Measurements from ENCODE around the gene ENPP7.
"Not testable (repeated sequence)": the region's sequence is repeated elsewhere in the genome, so short reads cannot be mapped to it uniquely, and the experiment has no call there.

ENPP7 gene

DNA sequence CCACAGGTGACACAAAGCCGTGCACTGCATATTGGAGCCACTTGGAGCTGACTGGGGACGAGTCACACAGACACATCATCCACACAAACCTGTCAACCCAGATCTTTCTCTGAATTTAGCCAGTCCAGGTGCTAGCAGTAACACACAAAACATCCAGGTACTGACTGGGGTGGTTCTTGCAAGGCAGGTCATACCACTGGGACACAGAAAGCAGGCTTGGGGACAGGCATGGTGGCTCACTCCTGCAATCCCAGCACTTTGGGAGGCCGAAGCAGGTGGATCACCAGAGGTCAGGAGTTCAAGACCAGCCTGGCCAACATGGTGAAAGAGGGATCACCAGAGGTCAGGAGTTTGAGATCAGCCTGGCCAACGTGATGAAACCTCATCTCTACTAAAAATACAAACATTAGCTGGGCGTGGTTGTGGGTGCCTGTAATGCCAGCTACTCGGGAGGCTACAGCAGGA, 14.9 kb downstream of the ENPP7 start:
- H3K4me1 ChIP-seq (ENCODE audit: control insufficient read depth, insufficient read depth, low read length), result peaks cover 16% of the 10 kb centered on the region
- H3K9me3 ChIP-seq (ENCODE audit: control insufficient read depth, insufficient read depth, low read depth, low read length), result no peaks in the 10 kb centered on the region
- H3K27ac ChIP-seq (ENCODE audit: low read depth, low read length), result no peak overlapping the region
- H3K9ac ChIP-seq (ENCODE audit: low read length), result no peak overlapping the region
- H3K4me3 ChIP-seq (ENCODE audit: low read depth, low read length), result no peak overlapping the region
- no peaks in the 10 kb centered on the region for H3K36me3 ChIP-seq (ENCODE audit: control insufficient read depth, insufficient read depth, low read length)
- peaks cover 82% of the 10 kb centered on the region for H3K27me3 ChIP-seq (ENCODE audit: control insufficient read depth, insufficient read depth, low read length)

DNA sequence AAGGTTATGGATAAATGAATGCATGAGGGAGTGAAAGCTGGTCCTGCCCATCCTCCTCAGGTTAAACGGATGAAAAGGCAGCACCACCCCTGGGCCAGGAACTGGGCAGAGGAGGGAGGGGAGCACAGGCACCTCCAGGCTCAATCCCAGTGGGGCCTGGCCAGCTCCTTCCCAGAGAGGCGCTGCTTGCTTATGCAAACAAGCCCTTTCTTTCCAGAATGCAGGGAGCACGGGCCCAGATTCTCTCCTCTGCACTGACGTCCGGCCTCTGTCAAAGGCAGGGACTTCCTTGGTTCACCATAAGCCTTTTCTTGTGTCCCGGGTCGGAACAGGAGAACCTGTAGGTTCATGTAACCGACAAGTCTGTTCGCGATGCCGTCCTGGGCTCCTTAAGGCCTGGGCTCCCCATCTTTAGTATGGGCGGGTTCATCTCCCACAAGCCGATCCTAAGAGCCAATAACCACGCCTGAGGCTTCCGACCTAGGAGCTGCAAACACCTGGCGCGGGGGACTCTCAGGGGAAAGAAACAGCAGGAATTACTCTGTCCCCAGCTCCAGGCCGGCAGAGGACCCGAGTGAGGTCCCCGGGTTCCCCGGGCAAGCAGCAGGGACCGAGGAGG, 16.3 kb downstream of the ENPP7 start:
- Histone ChIP-seq H3K4me1 (ENCODE audit: control insufficient read depth, insufficient read depth, low read length) (peaks cover 16% of the 10 kb centered on the region), H3K36me3 (ENCODE audit: control insufficient read depth, insufficient read depth, low read length) (no peaks in the 10 kb centered on the region), H3K9me3 (ENCODE audit: control insufficient read depth, insufficient read depth, low read depth, low read length) (no peaks in the 10 kb centered on the region), H3K4me3 (ENCODE audit: low read depth, low read length) (peak overlapping the region; percentile 48), H3K9ac (ENCODE audit: low read length) (no peak overlapping the region), H3K27me3 (ENCODE audit: control insufficient read depth, insufficient read depth, low read length) (peaks cover 80% of the 10 kb centered on the region), H3K27ac (ENCODE audit: low read depth, low read length) (no peak overlapping the region)

DNA sequence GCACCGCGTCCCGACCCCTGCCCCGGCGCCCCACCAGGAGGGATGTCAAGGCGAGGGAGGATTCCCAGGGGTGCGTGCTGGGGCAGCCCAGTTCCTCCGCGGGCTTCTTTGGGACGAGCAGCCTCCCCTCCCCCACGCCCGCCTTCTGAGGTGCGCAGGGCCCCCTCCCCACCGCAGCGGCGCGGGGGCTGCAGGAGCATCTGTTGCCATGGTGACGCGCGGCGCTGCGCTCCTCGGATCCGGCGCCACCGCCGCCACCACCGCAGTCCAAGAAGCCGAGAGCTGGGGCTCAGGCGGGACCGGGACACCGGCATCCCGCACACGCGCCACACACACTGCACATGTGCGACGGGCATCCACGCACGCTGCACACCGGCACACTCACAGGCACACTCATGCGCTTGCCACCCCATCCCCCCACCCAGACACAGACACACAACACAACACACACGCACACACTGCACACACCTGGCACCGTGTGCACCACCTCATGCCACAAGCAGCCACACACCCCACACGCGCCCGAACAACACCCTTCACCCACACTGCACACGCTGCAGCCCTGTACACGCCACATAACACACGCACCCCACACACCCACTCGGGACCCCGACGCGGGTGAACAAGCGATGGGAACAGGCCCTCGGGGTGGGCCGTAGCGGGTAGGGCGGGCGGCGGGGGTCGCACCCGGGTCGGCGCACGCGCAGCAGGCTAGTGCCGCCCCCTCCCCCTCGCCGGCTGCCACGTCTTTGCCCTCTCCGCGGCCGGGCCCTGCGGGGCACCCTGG, 17.0 kb downstream of the ENPP7 start:
- Histone ChIP-seq H3K9ac (ENCODE audit: low read length) (no peak overlapping the region), H3K27me3 (ENCODE audit: control insufficient read depth, insufficient read depth, low read length) (peaks cover 73% of the 10 kb centered on the region), H3K9me3 (ENCODE audit: control insufficient read depth, insufficient read depth, low read depth, low read length) (no peaks in the 10 kb centered on the region), H3K4me3 (ENCODE audit: low read depth, low read length) (peak overlapping the region; percentile 48), H3K4me1 (ENCODE audit: control insufficient read depth, insufficient read depth, low read length) (peaks cover 13% of the 10 kb centered on the region), H3K36me3 (ENCODE audit: control insufficient read depth, insufficient read depth, low read length) (no peaks in the 10 kb centered on the region), H3K27ac (ENCODE audit: low read depth, low read length) (no peak overlapping the region)

DNA sequence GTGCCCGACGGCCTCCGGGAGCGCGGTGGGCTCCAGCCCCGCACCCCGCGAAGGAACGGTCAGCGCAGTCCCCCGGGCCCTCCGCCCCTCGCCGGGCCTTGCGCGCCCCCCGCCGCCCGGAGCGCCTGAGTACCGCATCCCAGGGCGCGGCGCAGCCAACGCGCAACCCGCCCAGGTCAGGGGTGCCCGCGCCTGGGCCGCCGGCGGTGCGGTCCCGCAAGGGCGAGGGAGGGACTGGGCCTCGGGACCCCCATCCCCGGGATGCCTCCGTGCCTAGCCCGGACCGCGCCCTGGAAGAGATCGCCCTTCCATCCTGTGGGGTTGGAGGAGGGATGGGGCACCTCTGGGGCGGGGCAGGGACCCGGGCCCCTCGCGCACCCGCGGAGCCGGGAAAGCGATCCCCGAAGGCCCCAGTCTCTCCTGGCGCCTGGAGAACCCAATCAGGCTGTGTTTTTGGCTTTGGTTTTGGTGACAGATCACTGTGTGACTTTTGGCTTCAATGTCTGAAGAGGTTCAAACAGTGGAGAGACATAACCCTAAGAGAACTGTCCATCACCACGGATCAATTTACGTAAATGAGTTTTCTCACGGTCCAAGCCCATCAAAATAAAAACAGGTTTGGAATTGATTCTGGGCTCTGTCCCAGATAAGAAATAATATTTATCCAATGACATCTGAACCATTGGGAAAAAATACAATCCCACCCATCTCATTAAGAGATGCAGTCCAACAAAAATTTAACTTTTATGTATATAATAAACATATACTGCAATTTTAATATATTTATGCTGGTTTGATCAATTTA, 17.8 kb downstream of the ENPP7 start:
- peak overlapping the region; percentile 48 for H3K4me3 ChIP-seq (ENCODE audit: low read depth, low read length)
- H3K27me3 ChIP-seq (ENCODE audit: control insufficient read depth, insufficient read depth, low read length), result peaks cover 65% of the 10 kb centered on the region
- no peak overlapping the region for H3K9ac ChIP-seq (ENCODE audit: low read length)

DNA sequence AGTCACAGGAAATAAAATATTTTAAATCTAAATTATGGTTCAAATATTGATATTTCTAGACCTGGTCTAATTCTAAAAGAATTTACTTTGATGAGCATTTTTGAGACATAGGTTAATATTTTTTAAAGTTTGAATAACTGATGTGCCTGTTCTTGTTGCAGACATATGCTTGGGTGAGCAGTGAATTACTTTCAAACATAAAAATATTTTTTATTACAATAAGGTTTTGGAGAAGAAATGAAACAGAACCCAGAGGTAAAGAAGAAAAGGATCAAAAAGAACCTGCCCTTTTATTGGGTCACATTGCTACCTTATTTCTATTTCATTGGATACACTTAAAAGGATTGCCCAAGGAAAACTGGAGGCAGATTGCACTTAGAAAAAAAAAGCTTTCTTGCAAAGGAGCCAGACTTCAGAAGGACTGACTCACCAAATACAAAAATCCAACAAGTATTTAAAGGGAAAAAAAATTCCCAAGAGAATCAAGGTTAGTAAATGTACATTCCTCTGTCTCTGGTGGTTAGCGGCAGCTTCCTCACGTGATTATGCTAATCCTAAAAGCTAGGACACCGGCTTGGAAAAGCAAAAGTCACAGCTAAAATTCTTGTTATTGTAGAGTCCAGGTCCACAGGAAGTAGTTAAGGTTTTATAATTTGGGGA, 18.5 kb downstream of the ENPP7 start:
- H3K27me3 ChIP-seq (ENCODE audit: control insufficient read depth, insufficient read depth, low read length), result peaks cover 59% of the 10 kb centered on the region
- H3K4me3 ChIP-seq (ENCODE audit: low read depth, low read length), result no peak overlapping the region
- no peak overlapping the region for H3K27ac ChIP-seq (ENCODE audit: low read depth, low read length)
- no peak overlapping the region for H3K9ac ChIP-seq (ENCODE audit: low read length)
- peaks cover 13% of the 10 kb centered on the region for H3K4me1 ChIP-seq (ENCODE audit: control insufficient read depth, insufficient read depth, low read length)
- no peaks in the 10 kb centered on the region for H3K9me3 ChIP-seq (ENCODE audit: control insufficient read depth, insufficient read depth, low read depth, low read length)
- H3K36me3 ChIP-seq (ENCODE audit: control insufficient read depth, insufficient read depth, low read length), result no peaks in the 10 kb centered on the region

More for the DNA sequence above, 17.8 kb downstream of the ENPP7 start:
- peaks cover 13% of the 10 kb centered on the region for H3K4me1 ChIP-seq (ENCODE audit: control insufficient read depth, insufficient read depth, low read length)
- H3K9me3 ChIP-seq (ENCODE audit: control insufficient read depth, insufficient read depth, low read depth, low read length), result no peaks in the 10 kb centered on the region
- H3K36me3 ChIP-seq (ENCODE audit: control insufficient read depth, insufficient read depth, low read length), result no peaks in the 10 kb centered on the region
- no peak overlapping the region for H3K27ac ChIP-seq (ENCODE audit: low read depth, low read length)

DNA sequence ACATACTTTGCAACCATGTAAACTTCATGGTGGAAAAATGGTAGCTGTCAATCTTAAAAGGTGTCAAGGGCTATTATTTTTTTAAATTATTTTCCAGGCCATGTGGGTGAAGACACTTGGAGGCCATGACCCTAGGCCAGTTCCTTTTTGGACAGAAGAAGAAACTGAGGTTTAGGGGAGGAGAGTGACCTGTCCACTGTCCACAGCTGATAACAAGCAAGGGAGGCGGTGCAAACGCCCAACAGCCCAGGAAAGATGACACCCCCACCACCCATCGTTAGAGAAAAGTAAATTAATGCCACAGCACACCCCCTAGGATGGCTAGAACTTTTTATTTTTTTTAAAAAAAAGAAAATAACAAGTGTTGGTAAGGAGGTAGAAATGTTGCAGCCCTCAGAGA, 19.2 kb downstream of the ENPP7 start:
- H3K9me3 ChIP-seq (ENCODE audit: control insufficient read depth, insufficient read depth, low read depth, low read length), result no peaks in the 10 kb centered on the region
- no peak overlapping the region for H3K4me3 ChIP-seq (ENCODE audit: low read depth, low read length)
- H3K9ac ChIP-seq (ENCODE audit: low read length), result no peak overlapping the region
- peaks cover 13% of the 10 kb centered on the region for H3K4me1 ChIP-seq (ENCODE audit: control insufficient read depth, insufficient read depth, low read length)
- H3K27ac ChIP-seq (ENCODE audit: low read depth, low read length), result no peak overlapping the region
- peaks cover 59% of the 10 kb centered on the region for H3K27me3 ChIP-seq (ENCODE audit: control insufficient read depth, insufficient read depth, low read length)
- H3K36me3 ChIP-seq (ENCODE audit: control insufficient read depth, insufficient read depth, low read length), result no peaks in the 10 kb centered on the region

DNA sequence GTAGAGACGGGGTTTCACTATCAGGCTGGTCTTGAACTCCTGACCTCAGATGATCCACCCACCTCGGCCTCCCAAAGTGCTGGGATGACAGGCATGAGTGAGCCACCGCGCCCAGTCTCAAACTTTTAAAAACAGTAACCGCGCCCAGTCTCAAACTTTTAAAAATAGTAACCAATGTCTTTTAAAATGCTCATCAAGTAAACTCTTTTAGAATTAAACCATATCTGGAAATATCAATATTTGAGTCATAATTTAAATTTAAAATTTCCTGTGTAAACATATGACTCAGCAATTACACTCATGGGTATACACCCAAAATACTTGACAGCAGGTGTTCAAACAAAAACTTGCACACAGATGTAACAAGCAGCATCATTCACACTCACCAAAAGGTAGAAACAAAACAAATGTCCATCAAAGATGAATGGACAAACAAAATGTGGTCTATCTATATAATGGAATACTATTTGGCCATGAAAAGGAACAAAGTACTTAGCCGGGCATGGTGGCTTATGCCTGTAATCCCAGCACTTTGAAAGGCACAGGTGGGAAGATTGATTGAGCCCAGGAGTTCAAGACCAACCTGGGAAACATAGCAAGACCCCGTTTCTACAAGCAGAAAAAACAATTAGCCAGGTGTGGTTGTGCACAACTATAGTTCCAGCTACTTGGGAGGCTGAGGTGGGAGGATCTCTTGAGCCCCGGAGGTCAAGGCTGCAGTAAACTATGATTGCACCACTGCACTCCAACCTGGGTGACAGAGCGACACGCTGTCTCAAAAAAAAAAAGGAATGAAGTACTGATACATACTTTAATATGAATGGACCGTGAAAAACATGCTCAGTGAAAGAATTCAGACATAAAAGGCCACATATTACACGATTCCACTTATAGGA, 20.2 kb downstream of the ENPP7 start:
- Histone ChIP-seq H3K27me3 (ENCODE audit: control insufficient read depth, insufficient read depth, low read length) (peaks cover 53% of the 10 kb centered on the region), H3K9ac (ENCODE audit: low read length) (no peak overlapping the region), H3K4me3 (ENCODE audit: low read depth, low read length) (no peak overlapping the region), H3K9me3 (ENCODE audit: control insufficient read depth, insufficient read depth, low read depth, low read length) (no peaks in the 10 kb centered on the region), H3K4me1 (ENCODE audit: control insufficient read depth, insufficient read depth, low read length) (peaks cover 13% of the 10 kb centered on the region), H3K36me3 (ENCODE audit: control insufficient read depth, insufficient read depth, low read length) (no peaks in the 10 kb centered on the region), H3K27ac (ENCODE audit: low read depth, low read length) (no peak overlapping the region)

DNA sequence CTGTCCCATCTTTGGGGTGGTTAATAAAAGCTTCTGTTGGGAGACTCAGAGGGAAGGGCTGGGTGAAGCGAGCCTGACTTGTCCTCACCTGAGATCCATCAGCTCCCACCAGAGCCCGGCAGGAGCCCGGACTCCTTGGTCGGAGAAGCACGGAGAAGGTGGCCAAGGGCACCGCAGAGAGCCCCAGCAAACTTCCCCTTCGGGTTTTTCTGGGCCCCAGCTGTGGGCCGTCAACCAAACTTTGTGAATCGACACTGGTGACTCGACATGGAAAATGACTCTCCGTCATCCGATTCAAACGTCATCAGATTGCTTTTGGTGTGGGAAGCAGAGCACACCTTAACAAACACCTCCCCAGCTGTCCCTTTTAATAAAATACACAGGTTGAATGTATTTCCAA, 21.4 kb downstream of the ENPP7 start:
- Histone ChIP-seq H3K9me3 (ENCODE audit: control insufficient read depth, insufficient read depth, low read depth, low read length) (no peaks in the 10 kb centered on the region), H3K4me3 (ENCODE audit: low read depth, low read length) (no peak overlapping the region), H3K36me3 (ENCODE audit: control insufficient read depth, insufficient read depth, low read length) (no peaks in the 10 kb centered on the region), H3K4me1 (ENCODE audit: control insufficient read depth, insufficient read depth, low read length) (peaks cover 4% of the 10 kb centered on the region; the same call in 1 of the 2 replicates), H3K27ac (ENCODE audit: low read depth, low read length) (no peak overlapping the region), H3K9ac (ENCODE audit: low read length) (no peak overlapping the region), H3K27me3 (ENCODE audit: control insufficient read depth, insufficient read depth, low read length) (peaks cover 46% of the 10 kb centered on the region)

DNA sequence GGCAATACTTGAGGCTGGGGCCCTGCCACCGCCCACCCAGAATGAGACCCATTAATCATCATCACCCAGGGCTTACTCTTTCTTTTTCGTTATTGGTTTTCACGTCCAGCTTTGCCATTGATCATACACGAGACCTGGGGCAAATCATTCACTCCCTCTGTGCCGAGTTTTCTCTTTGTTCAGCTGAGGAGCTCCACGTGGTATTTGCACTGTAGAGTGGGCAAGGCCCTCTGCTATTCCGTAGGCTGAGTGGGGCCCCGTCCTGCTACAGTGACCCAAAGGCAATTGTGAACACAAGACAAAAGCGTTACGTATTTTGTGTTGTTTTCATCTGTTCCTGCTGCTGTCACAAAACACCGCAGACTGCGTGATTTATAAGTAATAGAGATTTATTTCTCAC, 23.6 kb downstream of the ENPP7 start:
- no peaks in the 10 kb centered on the region for H3K9me3 ChIP-seq (ENCODE audit: control insufficient read depth, insufficient read depth, low read depth, low read length)
- H3K4me3 ChIP-seq (ENCODE audit: low read depth, low read length), result no peak overlapping the region
- H3K36me3 ChIP-seq (ENCODE audit: control insufficient read depth, insufficient read depth, low read length), result no peaks in the 10 kb centered on the region
- no peak overlapping the region for H3K27ac ChIP-seq (ENCODE audit: low read depth, low read length)
- no peaks in the 10 kb centered on the region for H3K4me1 ChIP-seq (ENCODE audit: control insufficient read depth, insufficient read depth, low read length)
- no peak overlapping the region for H3K9ac ChIP-seq (ENCODE audit: low read length)
- peaks cover 24% of the 10 kb centered on the region for H3K27me3 ChIP-seq (ENCODE audit: control insufficient read depth, insufficient read depth, low read length)

DNA sequence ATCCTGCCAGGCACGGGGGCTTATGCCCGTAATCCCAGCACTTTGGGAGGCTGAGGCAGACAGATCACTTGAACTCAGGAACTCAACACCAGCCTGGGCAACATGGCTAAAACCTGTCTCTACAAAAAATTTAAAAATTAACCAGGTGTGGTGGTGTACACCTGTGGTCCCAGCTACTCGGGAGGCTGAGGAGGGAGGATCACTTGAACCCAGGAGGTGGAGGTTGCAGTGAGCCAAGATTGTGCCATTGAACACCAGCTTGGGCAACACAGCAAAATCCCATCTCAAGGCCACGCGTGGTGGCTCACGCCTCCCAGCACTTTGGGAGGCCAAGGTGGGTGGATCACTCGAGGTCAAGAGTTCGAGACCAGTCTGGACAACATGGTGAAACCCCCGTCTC, 24.2 kb downstream of the ENPP7 start:
- H3K4me1 ChIP-seq (ENCODE audit: control insufficient read depth, insufficient read depth, low read length); H3K9me3 ChIP-seq (ENCODE audit: control insufficient read depth, insufficient read depth, low read depth, low read length); H3K9ac ChIP-seq (ENCODE audit: low read length); H3K4me3 ChIP-seq (ENCODE audit: low read depth, low read length); H3K27ac ChIP-seq (ENCODE audit: low read depth, low read length); H3K36me3 ChIP-seq (ENCODE audit: control insufficient read depth, insufficient read depth, low read length): not testable (repeated sequence)
- H3K27me3 ChIP-seq (ENCODE audit: control insufficient read depth, insufficient read depth, low read length), result peaks cover 18% of the 10 kb centered on the region

Measured in HUES6 (cell line).